HFFc6 (cell line): ENCODE measurements around the gene TUBA1B. TPM values are rescaled to one million over a fixed set of nuclear protein-coding genes. Genes with fewer than 3 reads are reported as not detected.

Experiments
- DNase-seq: peaks from one replicate; pipeline ENCODE4 v3.0.0-alpha.2; 2018
- H3K27ac Mint-ChIP-seq: 2 replicates; pipeline ENCODE4 v1.8.0; 2020; ENCODE audit warnings: mild to moderate bottlenecking, mixed read lengths
- H3K27me3 Mint-ChIP-seq: 2 replicates; pipeline ENCODE4 v1.8.0; 2021; ENCODE audit warnings: mild to moderate bottlenecking, moderate library complexity, mixed read lengths; ENCODE audit not compliant: insufficient read depth
- H3K36me3 Mint-ChIP-seq: 2 replicates; pipeline ENCODE4 v1.8.0; 2021; ENCODE audit warnings: low read depth, mixed read lengths
- H3K4me1 Mint-ChIP-seq: 2 replicates; pipeline ENCODE4 v1.8.0; 2020; ENCODE audit warnings: low read depth, mixed read lengths
- H3K4me3 Mint-ChIP-seq: 2 replicates; pipeline ENCODE4 v1.8.0; 2020; ENCODE audit warnings: mild to moderate bottlenecking, moderate library complexity, mixed read lengths
- H3K9me3 Mint-ChIP-seq: 2 replicates; pipeline ENCODE4 v1.8.0; 2020; ENCODE audit warnings: mild to moderate bottlenecking, mixed read lengths
- total RNA-seq, 6 experiments: library from RNA; stranded (reverse); fragmentation: NEBNext Ultra II Directional; extraction: Animal tissue kit (Norgen Biotek cat#: 25700); gene quantifications; 2 replicates in 1 of 6; 3 replicates in 5 of 6; pipeline ENCODE4 v1.2.3, GENCODE V29; 2021
- TF ChIP-seq, protein P1 (sequence below): fragments of 200-600 bp; sonication (generic); IDR thresholded peaks from 2 replicates; pipeline ENCODE4 v1.5.0; 2021; ENCODE audit warnings: antibody characterized with exemption, mild to moderate bottlenecking

Gene TUBA1B
- total RNA-seq, 6 experiments from 2014 or later: 1,208 to 2,585 (median 2,279) TPM

DNA sequence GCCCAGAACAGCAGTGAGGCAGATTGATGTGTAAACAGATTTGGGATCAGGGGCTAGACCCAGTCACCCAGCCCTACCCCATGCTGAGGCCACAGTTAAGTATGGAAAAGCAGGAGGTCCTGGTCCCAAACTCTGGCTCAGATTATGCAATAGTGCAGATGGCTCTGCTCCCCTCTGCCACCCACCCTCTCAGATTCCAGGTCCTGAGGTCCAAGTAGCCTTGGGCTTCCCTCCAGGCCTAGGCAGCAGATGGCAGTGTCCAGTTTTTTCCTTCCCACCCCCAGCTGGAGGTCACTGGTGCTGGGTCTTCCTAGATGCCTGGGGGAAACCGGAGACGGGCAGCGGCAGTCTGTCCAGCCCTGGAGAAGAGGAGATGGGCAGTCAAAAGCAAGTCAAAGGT is 33.8 kb downstream of the TUBA1B start:
- no peak for DNase-seq
- TF ChIP-seq, protein P1, sequence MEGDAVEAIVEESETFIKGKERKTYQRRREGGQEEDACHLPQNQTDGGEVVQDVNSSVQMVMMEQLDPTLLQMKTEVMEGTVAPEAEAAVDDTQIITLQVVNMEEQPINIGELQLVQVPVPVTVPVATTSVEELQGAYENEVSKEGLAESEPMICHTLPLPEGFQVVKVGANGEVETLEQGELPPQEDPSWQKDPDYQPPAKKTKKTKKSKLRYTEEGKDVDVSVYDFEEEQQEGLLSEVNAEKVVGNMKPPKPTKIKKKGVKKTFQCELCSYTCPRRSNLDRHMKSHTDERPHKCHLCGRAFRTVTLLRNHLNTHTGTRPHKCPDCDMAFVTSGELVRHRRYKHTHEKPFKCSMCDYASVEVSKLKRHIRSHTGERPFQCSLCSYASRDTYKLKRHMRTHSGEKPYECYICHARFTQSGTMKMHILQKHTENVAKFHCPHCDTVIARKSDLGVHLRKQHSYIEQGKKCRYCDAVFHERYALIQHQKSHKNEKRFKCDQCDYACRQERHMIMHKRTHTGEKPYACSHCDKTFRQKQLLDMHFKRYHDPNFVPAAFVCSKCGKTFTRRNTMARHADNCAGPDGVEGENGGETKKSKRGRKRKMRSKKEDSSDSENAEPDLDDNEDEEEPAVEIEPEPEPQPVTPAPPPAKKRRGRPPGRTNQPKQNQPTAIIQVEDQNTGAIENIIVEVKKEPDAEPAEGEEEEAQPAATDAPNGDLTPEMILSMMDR: no peak
- no peaks in the 10 kb centered on the region for H3K9me3 Mint-ChIP-seq
- H3K27me3 Mint-ChIP-seq: peaks cover 13% of the 10 kb centered on the region
- no peak overlapping the region for H3K27ac Mint-ChIP-seq
- 0 out of 2 replicates have a peak, but pooled peaks cover 5% of the 10 kb centered on the region for H3K36me3 Mint-ChIP-seq
- H3K4me3 Mint-ChIP-seq: no peak overlapping the region
- H3K4me1 Mint-ChIP-seq: peaks cover 17% of the 10 kb centered on the region

DNA sequence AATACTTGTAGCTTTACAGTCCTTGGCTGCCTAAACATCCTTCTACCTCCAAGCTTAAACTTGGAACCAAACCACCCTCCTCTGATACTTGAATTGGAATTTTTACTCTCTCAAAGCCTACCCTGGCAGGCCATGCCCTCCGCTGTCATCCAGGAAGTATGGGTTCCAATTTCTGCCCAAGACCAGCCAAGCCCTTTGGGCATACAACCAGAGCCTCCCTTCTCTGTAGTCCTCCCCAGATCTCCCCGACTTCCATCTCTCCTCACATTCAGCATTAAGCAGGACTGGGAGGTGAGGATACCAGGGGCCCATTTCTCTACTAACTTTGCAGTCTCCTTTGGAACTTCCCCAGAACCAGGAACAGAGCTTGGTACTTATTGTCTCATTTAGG is 36.2 kb downstream of the TUBA1B start:
- TF ChIP-seq, protein P1: no peak

DNA sequence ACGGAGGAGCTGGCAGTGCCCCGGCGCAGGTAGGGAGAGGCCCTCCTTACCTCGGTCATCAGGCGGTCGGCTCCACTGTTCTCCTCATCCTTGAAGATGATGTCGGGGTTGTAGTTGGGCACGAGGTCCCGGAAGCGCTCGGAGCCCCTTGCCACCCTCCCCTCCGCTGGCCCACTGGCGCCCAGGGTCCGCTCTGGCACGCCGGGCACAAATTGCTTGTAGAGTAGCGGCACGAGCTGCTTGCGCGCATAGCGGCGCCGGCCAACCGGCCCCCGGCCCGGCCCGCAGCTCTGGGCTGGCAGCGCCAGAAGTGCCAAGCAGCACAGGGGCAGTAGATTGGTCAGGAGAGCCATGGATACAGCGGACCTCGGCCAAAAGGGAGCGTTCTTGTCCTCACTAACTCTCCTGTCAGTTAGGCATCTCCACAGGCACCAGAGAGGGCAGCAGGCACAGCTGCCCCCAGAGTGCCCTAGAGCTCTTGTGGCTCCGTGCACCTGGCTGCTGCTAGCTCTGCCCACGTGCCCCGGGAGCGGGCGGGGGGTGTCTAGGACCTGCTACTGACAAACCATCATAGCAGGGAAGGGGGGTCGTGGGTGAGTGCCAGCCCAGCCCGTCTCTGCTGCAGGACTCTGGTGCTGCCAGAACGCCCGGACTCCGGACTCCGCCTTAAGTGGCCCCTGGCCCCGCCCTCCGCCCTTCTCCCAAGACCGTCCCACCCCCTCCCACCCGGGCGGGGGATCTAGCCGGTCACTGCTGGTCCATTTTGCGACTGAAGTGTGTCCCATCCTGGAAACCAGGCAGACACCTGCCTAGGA is 36.8 kb downstream of the TUBA1B start, which contains the start of gene DHH:
TSS of gene DHH (minus strand) at position 642 of the 815 bp plus-strand sequence. CDS start at position 353, 289 bp downstream.
- H3K9me3 Mint-ChIP-seq: no peaks in the 10 kb centered on the region
- H3K4me3 Mint-ChIP-seq: peak within 1 kb of the TSS; percentile 9; the same call in 1 of the 2 replicates
- H3K4me1 Mint-ChIP-seq: peaks cover 33% of the 10 kb centered on the region
- no peak for DNase-seq
- H3K36me3 Mint-ChIP-seq: 0 out of 2 replicates have a peak, but pooled peaks cover 5% of the 10 kb centered on the region
- no peak within 1 kb of the TSS for H3K27ac Mint-ChIP-seq
- TF ChIP-seq, protein P1: no peak
- H3K27me3 Mint-ChIP-seq: peaks cover 17% of the 10 kb centered on the region

More for the DNA sequence above, 36.2 kb downstream of the TUBA1B start:
- DNase-seq: no peak
- H3K36me3 Mint-ChIP-seq: 0 out of 2 replicates have a peak, but pooled peaks cover 5% of the 10 kb centered on the region
- H3K27me3 Mint-ChIP-seq: peaks cover 17% of the 10 kb centered on the region
- no peak overlapping the region for H3K27ac Mint-ChIP-seq
- peaks cover 33% of the 10 kb centered on the region for H3K4me1 Mint-ChIP-seq
- no peaks in the 10 kb centered on the region for H3K9me3 Mint-ChIP-seq
- H3K4me3 Mint-ChIP-seq: no peak overlapping the region

DNA sequence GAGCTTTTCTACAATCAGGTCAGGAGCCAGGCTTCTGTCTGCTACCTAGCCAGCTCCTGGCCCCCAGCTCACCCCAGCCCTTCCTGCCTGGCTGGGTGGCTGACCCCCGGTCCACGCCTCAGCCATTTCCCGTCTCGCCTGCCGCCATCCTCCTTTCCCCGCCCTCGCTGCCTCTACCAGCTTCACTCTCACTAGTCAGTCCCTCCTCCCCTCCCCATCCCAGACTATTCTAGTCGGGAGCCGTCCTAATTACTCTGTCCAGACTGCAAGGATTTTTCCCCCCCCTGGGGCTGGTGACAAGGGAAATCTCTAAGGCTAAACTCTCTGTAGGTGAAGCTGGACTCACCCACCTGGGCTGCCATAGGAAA is 37.4 kb downstream of the TUBA1B start:
- TF ChIP-seq, protein P1: no peak
- Mint-ChIP-seq H3K36me3 (0 out of 2 replicates have a peak, but pooled peaks cover 5% of the 10 kb centered on the region), H3K4me3 (peak overlapping the region; percentile 9; the same call in 1 of the 2 replicates), H3K9me3 (no peaks in the 10 kb centered on the region), H3K27me3 (peaks cover 17% of the 10 kb centered on the region), H3K27ac (no peak overlapping the region), H3K4me1 (peaks cover 33% of the 10 kb centered on the region)
- DNase-seq: no peak

DNA sequence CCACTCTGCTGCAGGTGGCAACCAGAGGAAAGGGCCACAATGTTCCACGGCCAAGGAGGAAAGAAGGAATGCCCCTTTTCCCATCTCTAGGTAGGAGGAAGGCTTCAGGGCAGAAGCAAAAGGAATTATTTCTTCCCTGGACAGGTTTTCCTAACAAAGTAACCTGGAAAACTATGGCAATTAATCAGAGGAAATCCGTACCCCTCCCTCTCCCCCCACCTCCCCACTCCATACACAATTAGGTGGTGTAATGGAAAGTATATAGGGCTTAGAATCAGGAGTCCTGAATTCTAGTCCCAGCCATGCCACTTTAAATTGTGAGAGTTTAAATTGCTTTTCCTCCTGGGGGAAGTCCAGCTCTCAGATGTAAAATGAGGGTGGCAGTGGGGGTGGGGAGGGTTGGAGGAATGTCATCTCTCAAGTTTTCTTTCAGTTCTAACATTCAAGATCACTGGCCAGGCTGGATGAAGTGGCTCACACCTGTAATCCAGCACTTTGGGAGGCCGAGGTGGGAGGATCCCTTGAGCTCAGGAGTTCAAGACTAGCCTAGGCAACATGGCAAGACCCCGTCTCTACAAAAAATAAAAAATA is 38.3 kb downstream of the TUBA1B start:
- DNase-seq: no peak
- Mint-ChIP-seq H3K36me3 (0 out of 2 replicates have a peak, but pooled peaks cover 5% of the 10 kb centered on the region), H3K9me3 (no peaks in the 10 kb centered on the region), H3K4me1 (peaks cover 42% of the 10 kb centered on the region), H3K27ac (no peak overlapping the region), H3K4me3 (peak overlapping the region; percentile 83), H3K27me3 (peaks cover 17% of the 10 kb centered on the region)
- TF ChIP-seq, protein P1: no peak
